GM18511 (cell line): ENCODE data around the gene SIX1.

ENCODE experiments used
- ATAC-seq: cut with Tn5 transposase; IDR thresholded peaks from one replicate; pipeline ENCODE4 v1.9.1; 2021; ENCODE audit warnings: mild to moderate bottlenecking, moderate library complexity; ENCODE audit not compliant: unreplicated experiment

Gene SIX1

DNA sequence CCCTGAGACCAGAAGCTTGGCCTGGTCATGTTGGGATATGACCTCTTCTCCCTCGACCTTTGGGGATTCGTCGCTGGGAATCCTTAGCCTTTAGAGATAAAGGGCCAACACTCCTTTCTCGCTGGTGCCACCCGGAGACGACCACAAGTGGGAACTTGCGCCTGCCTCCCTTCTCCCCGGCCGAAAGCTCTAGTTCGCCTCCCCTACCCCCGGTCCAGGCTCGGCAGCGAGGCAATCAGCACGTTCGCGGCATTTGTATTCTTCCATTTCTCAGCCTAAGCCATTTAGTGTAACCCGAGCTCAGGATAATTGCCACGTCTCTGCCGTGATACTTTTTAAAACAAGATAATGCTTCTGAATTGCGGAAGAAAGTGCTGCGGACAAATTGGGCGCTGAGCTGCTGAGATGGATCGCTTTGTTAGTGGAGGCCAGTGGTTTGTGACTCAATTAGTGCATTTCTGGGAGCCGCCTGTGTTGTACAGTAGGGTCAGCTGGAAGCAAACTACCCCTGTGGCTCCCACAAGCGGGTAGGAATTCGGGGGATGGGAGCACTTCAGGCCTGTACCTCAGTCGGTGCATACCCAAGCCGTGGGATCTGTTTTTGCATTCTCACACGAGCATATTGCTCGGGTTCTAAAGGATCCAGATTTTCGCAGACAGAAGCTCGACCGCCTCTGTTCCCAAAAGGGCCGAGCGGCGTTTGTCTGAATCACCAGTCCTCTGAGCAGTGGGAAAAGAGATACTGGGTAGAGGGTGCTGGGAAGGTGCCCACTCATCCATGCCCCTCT, 6.8 kb upstream of the SIX1 start:
- no peak for ATAC-seq

GRCh38 chr14:60655119-60655897, 6.0 kb upstream of the SIX1 start:
- no peak for ATAC-seq

- no peak for ATAC-seq
Measured at GRCh38 chr14:60654334-60654821, 5.1 kb upstream of the SIX1 start.

- ATAC-seq: no peak
Measured at GRCh38 chr14:60653701-60654161, 4.5 kb upstream of the SIX1 start.

GRCh38 chr14:60652674-60653651, 3.7 kb upstream of the SIX1 start:
- no peak for ATAC-seq

- ATAC-seq: no peak
Measured at GRCh38 chr14:60651796-60652673, 2.8 kb upstream of the SIX1 start.

DNA sequence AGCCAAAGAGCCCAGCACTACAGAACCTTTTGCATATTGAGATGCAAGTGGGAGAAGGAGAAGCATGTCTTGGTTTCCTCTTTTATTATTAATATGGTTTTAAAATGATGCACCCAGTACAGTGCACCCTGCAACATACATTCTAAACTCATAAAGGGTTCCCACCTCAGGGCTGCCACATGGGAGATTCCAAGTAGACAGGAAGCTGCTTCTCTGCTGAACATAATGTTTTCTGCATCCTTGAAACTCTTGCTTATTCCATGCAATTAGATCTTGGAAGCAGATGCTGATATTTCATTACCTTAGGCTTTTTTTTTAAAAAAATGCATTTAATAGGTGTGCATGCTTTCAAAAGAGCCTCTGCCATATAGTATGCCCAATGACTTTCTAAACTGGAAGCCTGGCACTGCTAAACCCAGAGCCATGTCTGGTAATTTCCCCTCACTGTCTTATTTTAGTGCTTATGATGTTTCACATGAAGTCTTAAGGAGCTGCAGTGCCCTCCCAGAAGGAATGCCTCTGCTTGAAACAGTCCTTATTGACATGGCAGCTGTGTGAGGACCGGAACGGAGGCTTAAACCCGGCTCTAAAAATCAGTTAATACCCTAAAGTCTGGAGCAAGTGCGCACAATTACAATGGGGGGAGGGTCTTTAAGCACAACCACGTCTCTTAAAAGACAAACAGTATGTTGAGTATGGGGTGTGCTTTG, 2.0 kb upstream of the SIX1 start:
- no peak for ATAC-seq

- no peak for ATAC-seq
Measured at GRCh38 chr14:60650373-60650961, 1.2 kb upstream of the SIX1 start.

DNA sequence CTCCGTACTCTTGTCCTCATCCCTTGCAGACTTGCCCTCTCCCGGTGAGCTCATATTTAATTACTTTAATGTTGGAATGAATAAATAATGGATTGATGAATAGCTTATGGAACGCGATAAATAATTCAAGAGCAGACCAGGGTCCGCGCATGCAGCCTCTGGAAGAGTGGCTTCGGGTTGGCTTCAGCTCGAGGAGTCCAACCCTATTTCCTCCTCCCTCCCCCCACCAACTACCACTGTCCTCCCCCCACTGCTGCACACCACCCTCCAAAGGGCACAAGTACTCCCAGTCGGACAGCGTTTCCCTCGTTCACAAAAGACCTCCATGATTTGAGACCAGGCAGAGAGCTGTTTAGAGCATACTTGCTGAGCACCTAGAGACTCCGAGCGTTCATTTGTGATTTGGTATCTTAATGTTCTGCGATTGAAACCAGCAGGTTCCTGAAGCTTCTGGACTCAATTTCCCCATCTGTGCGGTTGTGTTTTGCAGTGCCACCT, 647 bp upstream of the SIX1 start:
- ATAC-seq: no peak

DNA sequence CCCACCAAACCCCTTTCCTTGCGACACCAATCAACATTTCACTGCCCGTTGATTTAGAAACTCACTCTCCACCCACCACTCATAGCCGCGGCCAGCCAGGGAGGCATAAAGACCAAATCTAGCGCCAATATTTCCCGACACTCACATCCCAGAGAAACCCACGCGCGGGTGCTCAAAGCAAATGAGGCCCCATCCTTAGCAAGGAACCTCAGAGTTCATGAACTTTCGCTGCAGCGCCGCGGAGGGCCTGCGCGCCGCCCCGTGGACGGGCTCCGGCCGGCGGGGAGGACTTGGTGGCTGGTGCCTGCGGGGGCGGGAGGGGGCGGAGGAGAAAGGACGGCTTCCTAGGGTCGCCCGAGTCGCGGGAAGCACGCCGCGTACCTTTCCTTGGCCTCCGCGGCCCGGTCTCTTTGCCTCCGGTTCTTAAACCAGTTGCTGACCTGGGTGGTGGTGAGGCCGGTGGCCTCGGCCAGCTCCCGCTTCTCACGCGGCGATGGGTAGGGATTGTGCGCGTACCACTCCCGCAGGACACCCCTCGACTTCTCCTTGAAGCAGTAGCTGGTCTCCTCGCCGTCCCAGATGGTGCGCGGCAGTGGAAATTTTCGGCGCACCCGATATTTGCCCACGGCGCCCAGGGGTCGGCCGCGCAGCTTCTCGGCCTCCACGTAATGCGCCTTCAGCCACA, 886 bp downstream of the SIX1 start:
- ATAC-seq: no peak

DNA sequence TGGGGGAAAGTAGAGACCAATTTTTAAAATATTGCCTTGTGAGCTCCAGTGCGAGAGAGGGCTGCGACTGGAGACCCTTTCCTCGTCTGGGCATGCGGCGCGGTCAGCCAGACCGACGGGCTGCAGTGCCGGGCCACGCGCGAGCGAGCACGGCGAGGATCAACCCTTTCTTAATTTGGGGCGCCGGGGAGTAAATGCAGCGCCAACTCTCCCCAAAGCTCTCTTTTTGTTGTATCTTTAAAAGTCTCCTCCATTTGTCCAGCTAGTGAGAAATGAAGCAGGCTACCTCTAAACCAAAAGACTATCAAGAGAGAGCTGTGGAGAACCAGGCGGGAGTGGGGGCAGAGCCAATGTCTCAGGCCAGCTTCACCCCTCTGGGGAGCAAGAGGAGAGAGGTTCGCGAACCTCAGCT, 1.4 kb downstream of the SIX1 start:
- no peak for ATAC-seq

DNA sequence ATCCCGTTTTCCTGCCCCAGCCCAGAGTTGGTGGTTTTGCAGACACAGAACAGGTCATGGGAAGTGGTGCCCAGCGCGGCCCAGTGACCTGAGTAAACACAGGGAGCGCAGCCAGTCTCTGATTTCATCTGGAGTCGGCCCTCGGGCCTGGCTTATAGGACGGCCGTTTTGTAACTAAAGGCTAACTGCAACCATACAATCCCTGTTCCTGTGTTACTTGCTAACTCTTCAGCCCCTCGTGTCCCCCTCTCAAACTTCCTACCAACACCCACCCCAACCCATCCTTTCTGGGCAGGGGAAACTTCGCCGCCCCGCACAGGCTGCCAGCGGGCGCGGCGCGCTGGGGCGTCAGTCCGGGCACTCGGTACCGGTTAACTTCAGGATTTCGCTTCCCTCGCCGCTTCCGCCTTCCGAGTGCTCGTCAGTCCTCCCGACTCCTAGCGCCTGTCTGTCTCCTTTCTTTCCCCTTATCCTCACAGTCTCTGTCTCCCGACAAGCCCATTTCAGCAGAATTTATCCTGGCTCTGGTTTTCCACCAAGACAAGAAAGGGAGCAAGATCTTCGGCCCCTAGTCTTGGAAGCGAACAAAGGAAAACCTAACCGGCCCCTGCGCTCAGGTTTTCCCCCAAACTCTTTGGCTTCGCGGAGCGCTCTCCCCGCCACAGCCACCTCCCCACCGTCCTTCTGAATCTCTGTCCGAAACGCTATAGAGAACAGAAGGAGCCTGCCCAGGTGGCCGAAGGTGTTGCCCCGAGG, 2.0 kb downstream of the SIX1 start:
- ATAC-seq: no peak

GRCh38 chr14:60646226-60646818, 3.0 kb downstream of the SIX1 start:
- no peak for ATAC-seq

DNA sequence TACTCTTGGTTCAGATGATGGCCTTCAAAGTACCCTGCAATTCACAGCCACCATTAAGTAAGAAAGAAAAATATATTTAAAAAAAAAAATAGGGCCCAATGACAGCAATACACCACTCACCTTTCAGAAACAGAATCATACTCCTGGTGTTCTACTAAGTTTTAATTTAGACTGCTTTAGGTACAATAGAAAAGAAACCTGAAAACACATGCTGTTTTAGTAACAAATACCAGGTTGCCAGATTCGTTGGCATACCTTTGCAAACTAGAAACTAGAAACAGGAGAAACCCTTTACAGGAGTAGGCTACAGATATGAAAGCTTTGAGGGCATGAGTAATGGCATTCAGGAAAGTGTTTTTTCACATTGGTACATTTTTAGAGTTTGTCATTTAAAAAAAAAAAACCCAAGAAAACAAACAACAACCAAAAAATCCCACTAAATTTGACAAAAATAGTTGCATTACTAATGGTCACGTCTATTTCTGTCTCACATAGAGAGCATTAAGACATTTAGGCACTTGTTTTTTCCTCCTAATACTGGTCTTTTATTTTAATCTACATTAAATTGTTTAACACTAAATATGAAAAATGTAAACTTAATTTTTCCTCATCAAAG, 4.0 kb downstream of the SIX1 start:
- ATAC-seq: no peak

DNA sequence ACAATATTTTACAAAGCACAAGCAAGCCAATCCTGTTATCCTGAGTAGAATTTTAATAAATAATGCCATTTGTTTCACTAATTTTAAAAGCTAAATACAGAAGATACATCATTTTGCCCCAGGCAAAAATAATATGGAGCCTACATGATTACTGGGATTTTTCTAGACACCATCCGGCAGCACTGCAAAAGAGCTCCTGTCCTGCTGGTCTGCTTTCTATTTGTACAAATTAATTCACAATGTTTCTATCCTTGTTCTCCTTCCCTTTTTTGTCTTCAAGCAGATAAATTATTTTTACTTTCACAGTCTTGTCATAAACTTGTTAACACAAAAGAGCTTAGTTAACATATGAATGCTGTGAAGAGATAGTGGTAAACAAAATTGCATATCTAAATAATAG, 4.6 kb downstream of the SIX1 start:
- no peak for ATAC-seq

- no peak for ATAC-seq
Measured at GRCh38 chr14:60643463-60644314, 5.6 kb downstream of the SIX1 start.
